Stimulated activated naive CD4-positive, alpha-beta T cell (primary cell): ENCODE data around the gene SYNJ2BP.
A peak's percentile ranks its signal among the peaks of the same experiment; 100 is the strongest.
"Not testable (repeated sequence)": the region's sequence is repeated elsewhere in the genome, so short reads cannot be mapped to it uniquely, and the experiment has no call there.

ENCODE experiments used
- DNase-seq, 6 experiments: peaks; one replicate each; lab custom pipeline; 2025; lab: John Stamatoyannopoulos, UW

The SYNJ2BP gene, protein sequence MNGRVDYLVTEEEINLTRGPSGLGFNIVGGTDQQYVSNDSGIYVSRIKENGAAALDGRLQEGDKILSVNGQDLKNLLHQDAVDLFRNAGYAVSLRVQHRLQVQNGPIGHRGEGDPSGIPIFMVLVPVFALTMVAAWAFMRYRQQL

DNA sequence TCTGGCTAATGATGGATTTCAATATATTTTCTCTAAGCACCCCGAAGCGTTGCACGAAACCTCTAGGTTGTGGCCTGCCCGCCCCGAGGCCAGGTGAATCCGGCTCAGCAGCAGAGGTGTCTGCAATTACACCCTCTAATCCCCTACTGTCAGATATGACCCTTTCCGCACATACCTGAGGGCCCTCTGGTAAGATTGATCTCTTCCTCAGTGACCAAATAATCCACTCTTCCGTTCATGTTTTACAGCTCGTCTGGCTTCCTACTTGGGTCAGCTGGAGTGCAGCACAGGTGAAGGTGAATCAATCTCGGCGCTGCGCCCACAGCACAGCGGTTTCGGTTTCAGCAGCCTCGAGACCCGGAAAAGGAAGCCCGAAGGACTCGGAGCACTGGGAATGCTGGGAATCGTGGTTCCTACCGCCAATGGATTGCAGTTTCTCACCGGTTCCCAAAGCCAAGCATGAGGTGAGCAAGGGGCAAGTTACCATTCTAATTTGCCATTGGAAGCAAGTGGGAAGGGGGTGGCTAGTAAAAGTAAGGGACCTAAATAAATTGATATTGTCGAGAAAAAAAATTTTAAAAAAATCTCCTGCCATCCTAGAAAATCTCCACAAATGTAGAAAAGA lies at the start of gene SYNJ2BP:
TSS of gene SYNJ2BP (minus strand) at position 366 of the 625 bp plus-strand sequence. CDS start at position 239, 127 bp downstream.
- DNase-seq, result peak; percentile 16 to 53 (median 38)

DNA sequence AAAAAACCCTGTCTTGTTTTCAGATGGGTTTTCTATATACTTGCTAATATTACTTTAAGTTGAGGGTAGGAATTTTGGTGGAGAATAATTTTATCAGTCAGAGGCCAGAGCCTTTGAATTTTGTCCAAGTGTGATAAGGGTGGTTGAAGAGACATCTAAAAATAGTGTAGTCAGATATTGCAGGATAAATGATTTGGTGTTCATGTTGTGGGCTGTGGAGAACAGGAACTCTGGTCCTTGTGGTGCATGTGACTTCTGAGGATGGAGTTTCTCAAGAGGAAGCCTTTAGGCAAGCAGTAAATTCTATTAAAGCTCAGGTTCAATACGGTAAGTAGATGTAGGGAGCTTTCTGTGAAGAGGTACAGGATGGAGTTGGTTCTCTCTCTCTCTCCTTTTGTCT lies 37.8 kb upstream of the SYNJ2BP start:
- DNase-seq, result no peak

DNA sequence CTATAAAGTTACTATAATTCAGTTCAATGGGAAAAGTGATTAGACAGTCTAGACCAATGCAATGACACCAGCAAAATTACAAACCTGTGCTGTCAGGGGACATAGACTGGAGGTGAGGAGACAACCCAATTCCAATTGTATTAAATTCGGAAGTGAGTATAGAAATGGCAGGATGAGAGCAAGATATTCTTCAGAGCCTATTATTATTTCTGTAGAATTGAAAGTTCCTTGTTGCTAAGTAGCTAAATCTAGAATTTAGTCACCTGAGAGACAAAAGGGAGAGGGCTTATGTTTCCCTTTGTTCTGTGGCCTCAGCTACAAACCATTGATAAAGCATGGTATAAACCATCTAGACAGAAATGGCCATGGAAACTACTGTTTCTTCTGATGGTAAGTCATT lies 35.0 kb upstream of the SYNJ2BP start, which contains the start of gene ADAM21:
TSS of gene ADAM21 (plus strand) at position 301 of the 400 bp plus-strand sequence. CDS start 5,326 bp downstream, outside the sequence.
- DNase-seq, result no peak

DNA sequence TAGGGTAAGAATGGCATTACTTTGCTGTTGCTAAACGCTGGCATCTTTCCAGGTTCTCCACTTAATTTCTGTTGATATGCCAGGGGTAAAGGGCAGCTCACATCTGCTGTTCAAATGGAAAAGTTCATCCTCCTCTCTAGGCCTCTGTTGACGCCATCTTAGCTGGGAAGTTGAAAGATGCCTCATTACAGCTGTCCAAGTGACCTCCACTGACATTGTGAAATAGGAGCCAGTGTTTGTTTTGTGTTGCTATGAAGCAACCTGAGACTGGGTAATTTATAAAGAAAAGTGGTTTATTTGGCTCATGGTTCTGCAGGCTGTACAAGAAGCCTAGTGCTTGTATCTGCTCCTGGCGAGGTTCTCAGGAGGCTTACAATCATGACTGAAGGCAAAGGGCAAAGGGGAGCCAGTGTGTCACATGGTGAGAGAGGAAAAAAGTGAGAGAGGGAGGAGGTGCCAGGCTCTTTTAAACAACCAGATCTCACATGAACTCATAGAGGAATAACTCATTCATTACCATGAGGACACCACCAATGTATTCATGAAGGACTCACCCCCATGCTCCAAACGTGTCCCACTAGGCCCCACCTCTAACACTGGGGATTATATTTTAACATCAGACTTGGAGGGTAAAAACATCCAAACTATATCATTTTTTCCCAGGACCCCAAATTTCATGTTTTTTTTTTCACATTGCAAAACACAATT lies 31.9 kb upstream of the SYNJ2BP start:
- no peak for DNase-seq

DNA sequence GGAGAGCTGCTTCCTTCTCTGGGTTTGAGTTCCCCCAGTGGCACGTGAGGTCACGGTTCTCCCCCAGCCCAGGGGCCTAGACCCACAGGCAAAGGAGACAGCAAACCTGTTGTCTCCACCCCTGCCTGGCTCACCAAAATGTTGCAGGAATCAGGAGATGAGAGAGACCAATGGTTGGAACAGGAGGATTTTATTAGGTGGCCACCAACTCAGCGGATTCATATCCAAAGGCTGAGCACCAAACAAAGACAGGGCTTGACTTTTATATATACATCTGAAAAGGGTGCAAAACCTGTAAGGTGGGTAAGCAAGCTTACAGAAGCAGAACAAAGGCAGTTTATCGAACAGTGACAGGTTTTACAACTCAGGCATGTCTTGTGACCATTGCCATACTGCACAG lies 25.9 kb upstream of the SYNJ2BP start:
- DNase-seq, result no peak

DNA sequence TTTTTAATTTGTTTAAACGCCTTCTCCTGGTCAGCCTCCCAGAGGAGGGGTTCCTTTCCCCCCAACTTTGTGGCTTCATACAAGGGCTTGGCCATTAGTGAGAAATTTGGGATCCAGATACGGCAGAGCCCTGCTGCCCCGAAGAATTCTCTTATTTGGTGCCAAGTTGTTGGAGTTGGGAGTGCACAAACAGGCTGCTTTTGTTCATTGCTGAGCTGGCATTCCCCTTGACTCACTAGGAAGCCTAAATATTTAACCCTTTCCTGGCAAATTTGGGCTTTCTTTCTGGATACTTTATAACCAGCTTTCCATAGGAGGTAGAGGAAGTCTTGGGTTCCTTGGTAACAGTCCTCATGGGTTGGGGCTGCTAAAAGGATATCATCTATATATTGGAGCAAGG lies 24.8 kb upstream of the SYNJ2BP start:
- no peak for DNase-seq

DNA sequence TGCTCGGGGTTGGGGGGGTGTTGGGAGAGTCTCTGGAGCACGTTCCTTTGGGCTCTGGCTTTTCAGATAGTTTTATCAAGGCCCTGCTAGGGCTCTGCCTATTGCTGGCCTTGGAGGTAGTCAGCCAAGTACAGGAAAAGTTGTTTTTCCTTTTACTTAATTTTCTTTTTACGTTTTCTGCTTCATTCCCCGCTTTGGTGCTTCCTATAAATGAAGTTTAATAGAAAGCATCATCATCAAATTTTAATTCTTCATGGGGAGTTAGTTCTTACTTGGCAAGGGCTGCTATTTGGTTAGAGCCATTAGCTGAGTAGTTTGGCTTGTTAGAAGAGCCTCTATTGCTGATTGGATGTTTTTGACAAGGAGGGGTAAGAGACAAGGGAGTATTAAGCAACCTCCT lies 20.0 kb upstream of the SYNJ2BP start:
- no peak for DNase-seq

DNA sequence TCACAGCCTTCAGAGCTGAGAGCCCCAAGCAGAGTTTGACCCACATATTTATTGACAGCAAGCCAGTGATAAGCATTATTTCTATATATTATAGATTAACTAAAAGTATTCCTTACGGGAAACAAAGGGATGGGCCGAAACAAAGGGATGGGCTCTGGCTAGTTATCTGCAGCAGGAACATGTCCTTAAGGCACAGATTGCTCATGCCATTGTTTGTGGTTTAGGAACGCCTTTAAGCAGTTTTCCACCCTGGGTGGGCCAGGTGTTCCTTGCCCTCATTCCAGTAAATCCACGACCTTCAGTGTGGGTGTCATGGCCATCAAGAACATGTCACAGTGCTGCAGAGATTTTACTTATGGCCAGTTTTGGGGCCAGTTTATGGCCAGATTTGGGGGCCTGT lies 9.7 kb upstream of the SYNJ2BP start:
- not testable (repeated sequence) for DNase-seq

DNA sequence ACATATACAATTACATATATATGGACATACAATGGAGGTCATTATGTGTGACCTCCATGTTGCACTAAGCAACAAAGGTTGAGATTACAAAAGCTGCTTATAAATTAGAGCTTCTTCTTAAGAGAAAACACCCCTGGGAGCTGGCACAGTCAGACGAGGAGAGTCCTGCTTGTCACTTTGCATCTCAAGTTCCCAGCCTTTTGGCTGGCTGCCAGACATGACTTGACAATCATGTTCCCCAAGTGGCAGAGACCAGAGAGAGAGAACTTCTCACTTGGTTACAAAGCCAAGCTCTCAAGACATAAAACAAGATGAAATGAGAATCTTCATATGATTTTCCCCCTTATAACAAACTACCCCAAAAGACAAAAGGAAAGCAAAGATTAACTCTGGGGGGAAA lies 8.5 kb upstream of the SYNJ2BP start:
- DNase-seq, result no peak

DNA sequence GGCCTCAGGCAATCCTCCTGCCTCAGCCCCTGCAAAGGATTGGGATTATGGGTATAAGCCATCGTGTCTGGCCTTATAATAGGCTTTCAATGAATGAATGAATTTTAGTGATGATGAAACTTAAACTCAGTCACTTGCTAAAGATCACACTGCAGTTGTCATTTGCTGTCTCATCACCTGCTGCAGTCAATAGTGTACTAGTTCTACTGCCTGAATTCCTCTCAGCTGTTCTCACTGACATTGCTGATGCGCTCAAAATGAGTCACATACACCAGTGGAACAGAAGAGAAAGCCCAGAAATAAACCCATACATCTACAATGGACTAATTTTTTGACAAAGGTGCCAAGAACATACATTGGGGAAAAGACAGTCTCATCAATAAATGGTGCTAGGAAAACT lies 5.6 kb upstream of the SYNJ2BP start:
- no peak for DNase-seq

DNA sequence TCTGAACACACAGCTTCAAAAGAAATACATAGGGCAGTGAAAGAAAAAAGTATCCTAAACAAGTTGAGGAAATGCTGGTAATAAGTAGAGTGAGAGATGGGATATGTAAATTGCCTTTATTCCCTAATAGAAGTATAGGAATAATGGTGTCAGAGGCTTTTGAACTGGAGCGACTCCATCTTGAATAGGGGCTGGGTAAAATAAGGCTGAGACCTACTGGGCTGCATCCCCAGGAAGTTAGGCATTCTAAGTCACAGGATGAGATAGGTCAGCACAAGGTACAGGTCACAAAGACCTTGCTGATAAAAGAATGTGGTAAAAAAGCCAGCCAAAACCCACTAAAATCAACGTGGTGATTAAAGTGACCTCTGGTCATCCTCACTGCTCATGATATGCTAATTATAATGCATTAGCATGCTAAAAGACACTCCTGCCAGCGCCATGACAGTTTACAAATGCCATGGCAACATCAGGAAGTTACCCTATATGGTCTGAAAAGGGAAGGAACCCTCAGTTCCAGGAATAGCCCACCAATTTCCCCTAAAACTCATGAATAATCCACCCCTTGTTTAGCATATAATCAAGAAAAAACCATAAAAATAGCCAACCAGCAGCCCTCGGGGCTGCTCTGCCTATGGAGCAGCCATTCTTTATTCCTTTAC lies 2.5 kb upstream of the SYNJ2BP start:
- not testable (repeated sequence) for DNase-seq

DNA sequence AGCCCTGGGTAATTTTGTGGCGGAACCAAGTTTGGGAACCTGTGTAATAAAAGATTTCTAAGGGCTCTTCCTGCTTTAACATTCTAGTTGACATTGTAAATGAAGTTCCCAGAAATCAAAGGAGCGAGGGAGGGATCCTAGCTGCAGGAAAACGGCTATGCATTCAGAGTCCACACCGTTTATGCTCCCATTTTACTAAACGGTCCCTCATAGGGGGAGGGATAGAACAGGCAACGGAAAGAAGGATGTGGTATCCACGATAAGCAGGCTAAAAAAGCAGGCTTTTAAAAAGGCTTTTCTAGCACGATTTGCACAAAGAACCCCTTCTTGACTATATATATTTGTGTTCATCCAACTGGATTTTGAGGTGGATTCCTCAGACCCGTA lies 559 bp downstream of the SYNJ2BP start:
- no peak for DNase-seq

DNA sequence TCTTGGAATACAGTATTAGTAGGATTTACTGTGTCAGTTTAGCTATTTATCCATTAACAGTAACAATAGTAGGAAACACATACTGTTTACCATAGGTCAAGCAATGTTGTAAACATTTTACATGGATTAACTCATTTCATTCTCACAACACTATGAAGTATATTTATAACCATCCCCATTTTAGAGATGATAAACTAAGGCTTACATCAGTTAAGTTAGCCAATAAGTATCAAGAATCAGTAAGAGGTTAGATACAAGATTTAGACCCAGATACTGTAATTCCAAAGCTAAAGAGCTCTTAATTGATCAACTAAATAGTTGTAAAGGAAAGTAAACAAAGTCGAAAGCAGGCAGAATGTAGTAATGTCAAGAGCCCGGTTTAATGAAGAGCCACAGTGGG lies 1.1 kb downstream of the SYNJ2BP start:
- no peak for DNase-seq

DNA sequence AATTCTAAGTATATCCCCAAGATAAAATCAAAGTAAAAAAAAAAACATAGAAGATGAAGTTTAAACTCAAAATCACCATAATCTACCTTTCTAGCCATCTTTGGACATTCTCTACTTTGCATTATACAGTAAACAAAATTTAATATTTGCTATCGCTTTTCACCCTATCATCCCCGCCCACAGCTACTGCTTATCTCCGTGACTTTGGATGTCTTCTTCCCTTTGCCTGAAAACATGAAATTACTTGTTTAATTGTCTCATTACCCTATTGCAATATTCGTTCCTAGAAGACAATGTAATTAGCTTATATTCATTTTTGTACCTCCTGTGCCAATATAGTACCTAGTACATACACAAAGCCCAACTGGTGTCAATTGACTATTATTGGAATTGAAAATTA lies 9.3 kb downstream of the SYNJ2BP start:
- no peak for DNase-seq

DNA sequence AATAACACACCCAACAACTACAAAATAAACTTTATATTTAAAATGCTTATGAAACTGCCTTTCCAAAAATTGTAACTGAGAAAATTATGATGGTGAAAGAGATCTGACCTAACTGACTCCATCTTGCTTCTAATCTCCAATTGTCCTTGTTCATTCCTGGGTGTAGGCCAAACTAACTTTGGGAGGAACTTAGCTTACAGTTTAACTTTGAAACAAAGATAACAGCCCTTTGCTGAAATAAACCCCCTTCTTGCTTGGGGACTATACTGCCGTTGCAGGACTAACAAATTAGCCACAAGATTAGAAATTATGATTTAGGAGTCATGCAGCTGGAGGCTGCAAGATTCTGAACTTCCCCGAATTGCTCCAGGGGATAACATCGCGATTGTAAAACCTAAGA lies 10.7 kb downstream of the SYNJ2BP start:
- DNase-seq, result not testable (repeated sequence)

DNA sequence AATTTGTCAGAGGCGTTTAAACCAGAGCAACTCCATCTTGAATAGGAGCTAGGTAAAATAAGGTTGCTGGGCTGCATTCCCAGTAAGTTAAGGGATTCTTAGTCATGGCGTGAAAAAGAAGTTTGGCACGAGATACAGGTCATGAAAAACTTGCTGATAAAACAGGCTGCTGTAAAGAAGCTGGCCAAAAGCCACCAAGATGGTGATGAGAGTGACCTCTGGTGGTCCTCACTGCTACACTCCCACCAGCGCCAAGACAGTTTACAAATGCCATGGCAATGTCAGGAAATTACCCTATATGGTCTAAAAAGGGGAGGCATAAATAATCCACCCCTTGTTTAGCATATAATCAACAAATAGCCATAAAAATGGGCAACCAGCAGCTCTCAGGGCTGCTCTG lies 13.6 kb downstream of the SYNJ2BP start:
- DNase-seq, result not testable (repeated sequence)

DNA sequence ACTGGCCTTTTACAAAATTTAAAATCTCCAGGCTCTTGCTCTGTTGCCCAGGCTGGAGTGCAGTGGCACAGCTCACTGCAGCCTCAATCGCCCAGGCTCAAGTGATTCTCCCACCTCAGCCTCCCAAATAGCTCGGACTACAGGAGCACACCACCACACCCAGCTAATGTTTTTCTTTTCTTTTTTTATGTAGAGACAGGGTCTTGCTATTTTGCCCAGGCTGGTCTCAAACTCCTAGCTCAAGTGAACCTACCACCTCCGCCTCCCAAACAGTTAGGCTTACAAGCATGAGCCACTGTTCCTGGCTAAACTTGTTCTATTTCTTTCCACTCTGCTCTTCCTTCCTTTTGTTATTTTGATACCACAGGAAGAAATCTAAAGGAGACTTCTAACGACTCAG lies 15.2 kb downstream of the SYNJ2BP start:
- no peak for DNase-seq

DNA sequence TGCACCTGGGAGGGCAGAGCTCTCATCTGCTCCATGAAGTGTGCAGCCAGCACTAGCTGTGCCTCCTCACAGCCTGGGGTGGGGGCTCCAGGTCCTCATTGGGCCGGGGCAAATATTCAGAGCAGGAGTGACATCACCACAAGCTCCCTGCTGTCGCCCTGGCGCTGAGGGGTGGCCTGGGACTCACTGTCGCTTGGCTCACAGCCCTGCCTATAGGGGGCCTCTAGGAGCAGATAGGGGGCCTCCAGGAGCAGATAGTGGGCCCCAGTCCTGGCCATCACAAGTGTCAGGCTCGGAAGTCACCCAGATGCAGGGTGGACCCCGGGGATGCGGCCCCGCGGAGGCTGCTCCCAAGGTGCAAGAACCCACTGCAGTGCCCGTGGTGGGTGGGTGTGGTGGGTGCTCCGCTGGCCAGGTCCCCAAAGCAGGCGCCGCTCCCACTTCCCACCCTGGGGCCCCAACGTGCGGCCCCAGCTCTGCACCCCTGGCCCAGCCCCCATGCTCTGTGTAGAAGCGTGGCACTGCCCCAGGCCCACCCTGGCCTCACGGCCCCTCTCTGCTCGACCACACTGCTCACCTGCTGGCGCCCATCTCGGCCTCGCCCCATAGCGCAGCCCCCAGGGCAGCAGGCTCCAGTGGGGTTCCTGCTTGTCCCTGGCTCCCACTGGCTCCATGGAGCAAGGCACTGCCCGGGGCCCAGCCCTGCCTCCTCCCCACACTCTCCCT lies 18.0 kb downstream of the SYNJ2BP start:
- no peak for DNase-seq

DNA sequence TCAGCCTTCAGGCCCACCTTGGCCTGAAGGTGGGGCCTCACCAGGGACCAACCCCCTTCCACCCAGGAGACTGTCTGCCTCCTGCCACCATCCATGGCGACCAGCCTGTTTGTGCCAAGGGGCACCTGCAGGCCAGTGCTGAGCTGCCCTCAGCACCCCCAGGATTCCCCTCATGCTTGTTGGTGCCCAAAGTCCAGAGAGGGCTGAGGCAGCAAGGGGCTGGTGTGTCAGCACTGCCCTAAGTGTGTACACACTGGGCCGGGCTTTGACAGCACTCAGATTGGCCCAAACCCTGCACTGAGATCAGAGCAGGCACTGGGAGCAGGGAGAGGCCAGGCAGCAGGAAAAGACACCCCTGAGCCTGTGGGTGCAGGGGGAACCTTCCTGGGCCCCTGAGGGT lies 18.6 kb downstream of the SYNJ2BP start:
- no peak for DNase-seq

DNA sequence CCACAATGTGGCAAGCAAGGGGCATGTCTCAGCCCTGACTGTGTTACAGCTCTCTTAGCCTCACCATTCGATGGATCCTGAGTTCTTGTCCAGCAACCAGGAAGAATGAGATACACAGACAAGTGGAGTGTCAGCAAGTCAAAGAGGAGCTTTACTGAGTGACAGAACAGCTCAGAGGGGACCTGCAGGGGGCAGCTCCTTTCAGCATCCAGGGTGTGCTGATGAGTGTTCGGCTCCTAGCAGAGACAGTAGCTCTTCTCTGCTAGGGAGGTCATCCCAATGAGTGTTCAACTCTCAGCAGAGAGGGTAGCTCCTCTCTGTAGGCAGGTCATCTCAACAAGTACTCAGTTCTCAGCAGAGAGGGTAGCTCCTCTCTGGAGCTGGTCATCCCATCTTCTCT lies 19.1 kb downstream of the SYNJ2BP start:
- no peak for DNase-seq

DNA sequence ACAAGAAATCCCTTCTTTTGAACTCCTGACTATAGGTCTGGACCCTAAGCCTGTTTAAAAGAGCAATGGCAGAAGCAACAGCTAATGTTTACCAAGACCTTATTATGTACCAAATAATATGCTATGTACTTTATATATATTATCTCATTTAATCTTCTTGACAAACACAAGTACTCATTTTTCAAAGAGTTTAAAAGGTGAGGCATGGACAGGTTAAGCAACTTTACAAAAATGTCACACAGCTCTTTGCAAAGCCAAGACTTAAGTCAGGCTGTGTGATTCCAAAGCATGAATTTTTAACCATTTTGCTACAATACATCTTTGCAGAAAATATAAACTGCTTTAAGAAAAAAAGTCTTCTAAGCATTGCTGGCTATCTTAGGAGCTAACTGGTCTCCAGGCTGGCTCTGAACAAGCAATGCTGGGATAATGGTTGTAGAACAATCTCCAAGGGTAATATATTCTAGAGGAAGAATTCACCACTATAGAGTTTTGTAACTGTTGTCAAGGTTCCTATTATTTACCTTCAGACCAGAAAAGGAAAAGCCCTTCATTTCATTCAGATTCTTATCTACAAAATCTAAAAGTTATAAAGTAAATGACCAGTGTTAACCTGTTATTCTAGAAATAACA lies 22.1 kb downstream of the SYNJ2BP start:
- no peak for DNase-seq

DNA sequence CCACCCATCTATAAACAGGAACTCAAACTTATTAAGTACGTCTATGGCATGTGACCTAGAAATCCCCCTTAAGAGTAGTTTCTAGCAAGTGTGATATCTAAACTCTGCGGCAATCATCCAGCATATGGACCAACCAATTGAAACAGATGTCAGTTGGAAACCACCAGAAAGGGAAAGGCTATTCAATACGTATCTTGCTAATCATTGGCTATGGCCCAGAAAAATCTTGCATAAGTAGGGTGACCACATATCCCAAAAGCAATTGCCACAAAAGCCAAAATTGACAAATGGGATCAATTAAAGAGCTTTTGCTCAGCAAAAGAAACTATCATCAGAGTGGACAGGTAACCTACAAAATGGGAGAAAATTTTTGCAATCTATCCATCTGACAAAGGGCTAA lies 24.2 kb downstream of the SYNJ2BP start:
- no peak for DNase-seq
